ENCODE data around the gene NFATC2IP.
"Not testable (repeated sequence)": the region's sequence is repeated elsewhere in the genome, so short reads cannot be mapped to it uniquely, and the experiment has no call there.

NFATC2IP gene

GRCh38 chr16:28925386-28926228, 25.1 kb upstream of the NFATC2IP start:
- peak overlapping the region; percentile 79 for H3K4me3 ChIP-seq (replicated peaks; ENCODE audit: low read depth, low read length)
- no peak for TF ChIP-seq CTCF (IDR thresholded peaks at IDR 0.05; ENCODE audit: low read length, missing control alignments)
- DNase-seq (ENCODE audit: low read depth) = peak; percentile 69

GRCh38 chr16:28926284-28926683, 24.5 kb upstream of the NFATC2IP start:
- DNase-seq (ENCODE audit: low read depth); H3K4me3 ChIP-seq (replicated peaks; ENCODE audit: low read depth, low read length): not testable (repeated sequence)

- no peak for TF ChIP-seq CTCF (IDR thresholded peaks at IDR 0.05; ENCODE audit: low read length, missing control alignments)
- no peak overlapping the region for H3K4me3 ChIP-seq (replicated peaks; ENCODE audit: low read depth, low read length)
- DNase-seq (ENCODE audit: low read depth) = no peak
These were observed 22.9 kb upstream of the NFATC2IP start for GRCh38 chr16:28927815-28928214.

GRCh38 chr16:28930203-28930602, 20.5 kb upstream of the NFATC2IP start:
- TF ChIP-seq CTCF (IDR thresholded peaks at IDR 0.05; ENCODE audit: low read length, missing control alignments) = no peak
- no peak overlapping the region for H3K4me3 ChIP-seq (replicated peaks; ENCODE audit: low read depth, low read length)
- no peak for DNase-seq (ENCODE audit: low read depth)

GRCh38 chr16:28930652-28931051, 20.1 kb upstream of the NFATC2IP start:
- DNase-seq (ENCODE audit: low read depth) = no peak
- no peak for TF ChIP-seq CTCF (IDR thresholded peaks at IDR 0.05; ENCODE audit: low read length, missing control alignments)
- no peak overlapping the region for H3K4me3 ChIP-seq (replicated peaks; ENCODE audit: low read depth, low read length)

GRCh38 chr16:28931801-28932225, 18.9 kb upstream of the NFATC2IP start, which contains the start of gene CD19:
Gene CD19 (plus strand): TSS chr16:28931971. CDS start chr16:28932001, 30 bp downstream.
- H3K4me3 ChIP-seq (replicated peaks; ENCODE audit: low read depth, low read length) = no peak within 1 kb of the TSS
- no peak for TF ChIP-seq CTCF (IDR thresholded peaks at IDR 0.05; ENCODE audit: low read length, missing control alignments)

GRCh38 chr16:28932339-28933141, 18.2 kb upstream of the NFATC2IP start:
- DNase-seq (ENCODE audit: low read depth) = no peak
- H3K4me3 ChIP-seq (replicated peaks; ENCODE audit: low read depth, low read length) = no peak overlapping the region
- TF ChIP-seq CTCF (IDR thresholded peaks at IDR 0.05; ENCODE audit: low read length, missing control alignments) = no peak

More at GRCh38 chr16:28931801-28932225, 18.9 kb upstream of the NFATC2IP start, which contains the start of gene CD19:
- DNase-seq (ENCODE audit: low read depth) = no peak

Measured in fibroblast of pulmonary artery (primary cell).